ENCODE results near the gene SPIN3.
"Not testable (repeated sequence)": the region's sequence is repeated elsewhere in the genome, so short reads cannot be mapped to it uniquely, and the experiment has no call there.

The SPIN3 gene

GRCh38 chrX:56995271-56995994 is at the start of gene SPIN3:
TSS of gene SPIN3 (minus strand) at chrX:56995541. CDS start at chrX:56994947, 594 bp downstream.
- DNase-seq, result peak; percentile 57

GRCh38 chrX:57044245-57044644 is 48.9 kb upstream of the SPIN3 start:
- no peak for DNase-seq

GRCh38 chrX:57037265-57037664 is 41.9 kb upstream of the SPIN3 start:
- not testable (repeated sequence) for DNase-seq

- DNase-seq, result no peak
Observed at GRCh38 chrX:56994375-56995270, 718 bp downstream of the SPIN3 start.

GRCh38 chrX:56987741-56988140 is 7.6 kb downstream of the SPIN3 start:
- no peak for DNase-seq

- DNase-seq, result no peak
Observed at GRCh38 chrX:56986138-56986537, 9.2 kb downstream of the SPIN3 start.

GRCh38 chrX:56978172-56978571 is 17.2 kb downstream of the SPIN3 start:
- DNase-seq, result peak; percentile 67

- no peak for DNase-seq
Observed at GRCh38 chrX:56975611-56976010, 19.7 kb downstream of the SPIN3 start.

- DNase-seq, result no peak
Observed at GRCh38 chrX:56974408-56974807, 20.9 kb downstream of the SPIN3 start.

- DNase-seq, result no peak
Observed at GRCh38 chrX:56969559-56969958, 25.8 kb downstream of the SPIN3 start.

- DNase-seq, result no peak
Observed at GRCh38 chrX:56968980-56969379, 26.4 kb downstream of the SPIN3 start.

GRCh38 chrX:56963377-56963776 is 32.0 kb downstream of the SPIN3 start:
- peak; percentile 36 for DNase-seq

GRCh38 chrX:56947699-56948098 is 47.6 kb downstream of the SPIN3 start:
- no peak for DNase-seq

GRCh38 chrX:56946201-56946600 is 49.1 kb downstream of the SPIN3 start:
- not testable (repeated sequence) for DNase-seq

GRCh38 chrX:56945226-56945625 is 50.1 kb downstream of the SPIN3 start:
- DNase-seq, result not testable (repeated sequence)

- DNase-seq, result no peak
Observed at GRCh38 chrX:56943264-56943663, 52.1 kb downstream of the SPIN3 start.
